Keratinocyte (primary cell): ENCODE results near the gene MGLL. TPM values are rescaled to one million over a fixed set of nuclear protein-coding genes. Genes with fewer than 3 reads are reported as not detected.

Experiments
- DNase-seq: peaks from one replicate; pipeline ENCODE4 v3.0.0-alpha.2; 2011; ENCODE audit warnings: low read depth, missing footprints, low spot score
- FAIRE-seq: peaks from 2 replicates; lab custom pipeline; 2011; peaks lifted over from hg19 to GRCh38; lab: Jason Lieb, UNC
- H2AFZ ChIP-seq: 2 replicates; pipeline ENCODE4 v1.6.0; 2012; ENCODE audit warnings: low read length, control low read depth, inconsistent platforms; ENCODE audit not compliant: control insufficient read depth
- H3K27ac ChIP-seq: 2 replicates; pipeline ENCODE4 v1.5.1; 2011; ENCODE audit warnings: low read length; ENCODE audit not compliant: control insufficient read depth, insufficient read depth
- H3K27me3 ChIP-seq: 3 replicates; pipeline ENCODE4 v1.6.0; 2011; ENCODE audit warnings: low read length; ENCODE audit not compliant: control insufficient read depth, insufficient read depth; ENCODE audit errors: extremely low read depth
- H3K36me3 ChIP-seq, 2 experiments: 2 replicates in 1 of 2; 3 replicates in 1 of 2; pipeline ENCODE4 v1.5.1; 2011; ENCODE audit warnings: low read length in 2 of 2, mild to moderate bottlenecking in 1 of 2; ENCODE audit not compliant: control insufficient read depth in 2 of 2, insufficient read depth in 2 of 2; ENCODE audit errors: extremely low read depth in 1 of 2
- H3K4me1 ChIP-seq: 3 replicates; pipeline ENCODE4 v1.5.1; 2011; ENCODE audit warnings: low read length; ENCODE audit not compliant: control insufficient read depth, insufficient read depth; ENCODE audit errors: extremely low read depth
- H3K4me2 ChIP-seq: 3 replicates; pipeline ENCODE4 v1.6.0; 2011; ENCODE audit warnings: low read depth, low read length; ENCODE audit not compliant: control insufficient read depth, insufficient read depth; ENCODE audit errors: extremely low read depth
- H3K4me3 ChIP-seq, 3 experiments: fragments of 200-600 bp in 1 of 3; sonication (generic) in 1 of 3; 2 replicates in 2 of 3; 3 replicates in 1 of 3; pipeline ENCODE4 v1.5.1; 2011 to 2016; ENCODE audit warnings: low read length in 3 of 3, mild to moderate bottlenecking in 3 of 3, control low read depth in 2 of 3, inconsistent platforms in 1 of 3, low read depth in 1 of 3, mixed read lengths in 1 of 3, mixed run types in 1 of 3, moderate library complexity in 1 of 3; ENCODE audit not compliant: control insufficient read depth in 2 of 3, insufficient read depth in 2 of 3; ENCODE audit errors: extremely low read depth in 1 of 3
- H3K79me2 ChIP-seq: 2 replicates; pipeline ENCODE4 v1.6.0; 2012; ENCODE audit warnings: low read length; ENCODE audit not compliant: control insufficient read depth, insufficient read depth
- H3K9ac ChIP-seq: 3 replicates; pipeline ENCODE4 v1.6.0; 2011; ENCODE audit warnings: low read length; ENCODE audit not compliant: control insufficient read depth, insufficient read depth; ENCODE audit errors: extremely low read depth
- H3K9me1 ChIP-seq: 3 replicates; pipeline ENCODE4 v1.6.0; 2011; ENCODE audit warnings: low read length; ENCODE audit not compliant: control insufficient read depth, insufficient read depth; ENCODE audit errors: extremely low read depth
- H3K9me3 ChIP-seq: 2 replicates; pipeline ENCODE4 v1.5.1; 2012; ENCODE audit warnings: low read depth, low read length; ENCODE audit not compliant: control insufficient read depth
- H4K20me1 ChIP-seq: 3 replicates; pipeline ENCODE4 v1.6.0; 2011; ENCODE audit warnings: low read length; ENCODE audit not compliant: control insufficient read depth, insufficient read depth; ENCODE audit errors: extremely low read depth
- EZH2 ChIP-seq: IDR thresholded peaks from one replicate; pipeline ENCODE4 v1.6.1; 2012; ENCODE audit warnings: inconsistent platforms, mild to moderate bottlenecking, low read length, moderate library complexity
- dilution Hi-C: fragments of 300-500 bp; cut with MboI; formaldehyde crosslinking; loops from one replicate; pipeline ENCODE4 v1.7.0; 2020; ENCODE audit warnings: low sequenced_read_pairs; ENCODE audit not compliant: extremely low pct_ligation_motif_present
- polyA plus RNA-seq, 5 experiments: library from polyadenylated mRNA; depleted of rRNA in 3 of 5; stranded (reverse) in 3 of 5; stranded (forward) in 1 of 5; unstranded in 1 of 5; fragments of >200 nt; gene quantifications; 1 replicate in 1 of 5; 2 replicates in 3 of 5; 3 replicates in 1 of 5; pipeline versions ENCODE4 v1.2.1 to v1.2.3, GENCODE V29; 2011 to 2012; ENCODE audit warnings: missing spikeins in 2 of 5, low read depth in 1 of 5, low replicate concordance in 1 of 5
- TF ChIP-seq, protein P1 (sequence below), 3 experiments: IDR thresholded peaks in 1 of 3; conservative IDR thresholded peaks in 1 of 3; optimal IDR thresholded peaks in 1 of 3; 2 replicates in 2 of 3; 3 replicates in 1 of 3; pipeline versions ENCODE3 to v1.5.1; 2011; ENCODE audit warnings: low read length in 3 of 3, mild to moderate bottlenecking in 3 of 3, moderate library complexity in 2 of 3, control low read depth in 1 of 3, inconsistent platforms in 1 of 3; ENCODE audit not compliant: insufficient read depth in 2 of 3; ENCODE audit errors: extremely low read depth in 1 of 3

Gene MGLL
- polyA plus RNA-seq, 1 donor (not counting 4 experiments of a cell fraction or from before 2014, with no cell fraction given), result 17.8 TPM

DNA sequence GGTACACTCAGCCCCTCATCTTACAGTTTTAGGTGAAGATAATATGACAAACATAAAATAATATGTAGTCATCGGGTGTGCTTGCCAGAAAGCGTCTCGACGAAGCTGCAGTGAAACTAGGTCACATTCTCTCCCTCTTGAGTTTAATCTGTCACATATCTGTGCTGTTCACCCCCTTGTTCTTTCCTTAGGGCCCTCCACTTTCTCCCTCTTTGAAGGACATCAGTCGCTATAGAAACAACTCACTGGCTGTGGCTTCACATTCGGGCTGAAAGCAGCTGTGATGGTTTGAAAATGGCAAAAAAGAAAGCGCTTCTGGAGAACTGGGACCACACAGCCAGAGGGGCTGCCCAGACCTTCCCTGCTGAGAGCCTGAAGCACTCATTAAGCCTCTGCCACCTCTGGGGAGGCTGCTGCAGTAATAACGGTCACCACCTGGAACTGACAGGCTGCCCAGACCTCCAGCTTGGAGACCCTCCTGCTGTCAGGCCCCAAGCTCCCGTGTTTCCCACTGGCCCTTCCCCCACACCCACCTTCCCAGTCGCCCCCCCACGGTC, 99.2 kb downstream of the MGLL start:
- no peaks in the 10 kb centered on the region for H3K27me3 ChIP-seq
- no peak overlapping the region for H3K4me2 ChIP-seq
- H3K27ac ChIP-seq, result no peak overlapping the region
- no peak for DNase-seq
- H3K9ac ChIP-seq, result no peak overlapping the region
- H3K4me1 ChIP-seq, result peaks cover 6% of the 10 kb centered on the region
- H4K20me1 ChIP-seq, result no peaks in the 10 kb centered on the region
- no peak for TF ChIP-seq EZH2
- TF ChIP-seq, protein P1, sequence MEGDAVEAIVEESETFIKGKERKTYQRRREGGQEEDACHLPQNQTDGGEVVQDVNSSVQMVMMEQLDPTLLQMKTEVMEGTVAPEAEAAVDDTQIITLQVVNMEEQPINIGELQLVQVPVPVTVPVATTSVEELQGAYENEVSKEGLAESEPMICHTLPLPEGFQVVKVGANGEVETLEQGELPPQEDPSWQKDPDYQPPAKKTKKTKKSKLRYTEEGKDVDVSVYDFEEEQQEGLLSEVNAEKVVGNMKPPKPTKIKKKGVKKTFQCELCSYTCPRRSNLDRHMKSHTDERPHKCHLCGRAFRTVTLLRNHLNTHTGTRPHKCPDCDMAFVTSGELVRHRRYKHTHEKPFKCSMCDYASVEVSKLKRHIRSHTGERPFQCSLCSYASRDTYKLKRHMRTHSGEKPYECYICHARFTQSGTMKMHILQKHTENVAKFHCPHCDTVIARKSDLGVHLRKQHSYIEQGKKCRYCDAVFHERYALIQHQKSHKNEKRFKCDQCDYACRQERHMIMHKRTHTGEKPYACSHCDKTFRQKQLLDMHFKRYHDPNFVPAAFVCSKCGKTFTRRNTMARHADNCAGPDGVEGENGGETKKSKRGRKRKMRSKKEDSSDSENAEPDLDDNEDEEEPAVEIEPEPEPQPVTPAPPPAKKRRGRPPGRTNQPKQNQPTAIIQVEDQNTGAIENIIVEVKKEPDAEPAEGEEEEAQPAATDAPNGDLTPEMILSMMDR (optimal IDR thresholded peaks at IDR 0.05 in 1 of 3, IDR thresholded peaks at IDR 0.05 in 1 of 3, conservative IDR thresholded peaks at IDR 0.05 in 1 of 3; ENCODE audit: extremely low read depth in 1 of 3, insufficient read depth in 2 of 3, low read length in 3 of 3), result no peak
- no peak overlapping the region for H2AFZ ChIP-seq
- H3K9me1 ChIP-seq, result no peaks in the 10 kb centered on the region
- no peak overlapping the region for H3K4me3 ChIP-seq
- H3K36me3 ChIP-seq, result peaks cover 0 to 1% of the 10 kb centered on the region in 2 experiments
- FAIRE-seq, result no peak
- dilution Hi-C loops, result no loop called here
- H3K79me2 ChIP-seq, result no peaks in the 10 kb centered on the region
- no peaks in the 10 kb centered on the region for H3K9me3 ChIP-seq

DNA sequence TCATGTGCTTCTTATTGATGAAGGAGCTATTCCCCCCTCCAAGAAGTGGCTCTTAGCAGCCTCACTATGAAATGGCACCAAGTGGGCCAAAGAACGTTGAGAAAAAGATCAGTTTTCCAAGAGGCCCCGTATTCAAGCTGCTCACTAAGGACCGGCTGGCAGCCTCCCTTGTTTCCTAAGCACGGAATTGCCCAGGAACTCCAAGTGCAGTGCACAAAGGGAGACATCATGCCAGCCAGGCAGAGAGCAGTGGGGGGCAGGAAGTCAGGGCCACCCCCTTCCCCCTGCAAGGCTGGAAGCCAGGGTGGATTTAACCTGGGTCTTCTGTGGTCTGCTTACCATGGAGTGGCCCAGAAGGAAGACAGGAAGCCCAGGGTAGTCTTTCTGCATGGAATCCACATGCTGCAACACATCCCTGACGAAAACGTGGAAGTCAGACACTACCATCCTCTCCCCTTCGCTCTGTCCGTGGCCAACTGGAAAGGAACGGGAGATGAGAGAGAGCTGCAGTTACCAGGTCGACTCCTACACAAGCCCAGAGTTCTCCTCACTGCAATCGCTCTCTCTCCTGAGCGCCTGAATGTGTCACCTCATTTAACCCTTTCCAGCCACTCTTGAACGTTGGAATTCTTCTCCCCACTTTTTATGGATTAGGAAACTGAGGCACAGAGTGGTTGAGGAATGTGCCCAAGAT, 100.1 kb downstream of the MGLL start:
- no peak overlapping the region for H3K4me2 ChIP-seq
- H4K20me1 ChIP-seq, result no peaks in the 10 kb centered on the region
- dilution Hi-C loops, result no loop called here

More for the DNA sequence above, 100.1 kb downstream of the MGLL start:
- no peaks in the 10 kb centered on the region for H3K79me2 ChIP-seq
- no peak for DNase-seq
- H3K4me1 ChIP-seq, result peaks cover 6% of the 10 kb centered on the region
- H3K9ac ChIP-seq, result no peak overlapping the region
- no peaks in the 10 kb centered on the region for H3K9me1 ChIP-seq
- H3K27ac ChIP-seq, result no peak overlapping the region
- H3K27me3 ChIP-seq, result no peaks in the 10 kb centered on the region
- H3K9me3 ChIP-seq, result no peaks in the 10 kb centered on the region
- no peak for FAIRE-seq
- no peak for TF ChIP-seq EZH2
- TF ChIP-seq, protein P1 (optimal IDR thresholded peaks at IDR 0.05 in 1 of 3, IDR thresholded peaks at IDR 0.05 in 1 of 3, conservative IDR thresholded peaks at IDR 0.05 in 1 of 3; ENCODE audit: extremely low read depth in 1 of 3, insufficient read depth in 2 of 3, low read length in 3 of 3), result no peak
- H3K36me3 ChIP-seq, result peaks cover 0 to 1% of the 10 kb centered on the region in 2 experiments
- no peak overlapping the region for H3K4me3 ChIP-seq
- H2AFZ ChIP-seq, result peak overlapping the region; percentile 26
